ENCODE measurements around the gene SEC16B.

SEC16B gene

GRCh38 chr1:177945943-177946650 is 23.8 kb downstream of the SEC16B start:
- Histone ChIP-seq H3K9ac (ENCODE audit: low read length in 5 of 5) (no peak overlapping the region), H3K27ac (ENCODE audit: low read depth, low read length) (no peak overlapping the region), H3K9me3 (ENCODE audit: control insufficient read depth in 5 of 5, low read length in 5 of 5) (no peaks in the 10 kb centered on the region), H3K4me1 (ENCODE audit: control insufficient read depth in 5 of 5, insufficient read depth in 5 of 5, low read length in 5 of 5) (no peaks in the 10 kb centered on the region), H3K36me3 (ENCODE audit: control insufficient read depth in 5 of 5, insufficient read depth in 5 of 5, low read length in 5 of 5) (peaks cover 0 to 51% (median 37%) of the 10 kb centered on the region in 5 donors), H3K4me3 (ENCODE audit: low read depth in 1 of 5, low read length in 5 of 5) (no peak overlapping the region), H3K27me3 (ENCODE audit: control insufficient read depth in 5 of 5, insufficient read depth in 4 of 5, low read length in 5 of 5) (no peaks in the 10 kb centered on the region)

- H3K4me1 ChIP-seq (ENCODE audit: control insufficient read depth in 5 of 5, insufficient read depth in 5 of 5, low read length in 5 of 5): peaks cover 0 to 2% (median 0%) of the 10 kb centered on the region in 5 donors
- no peaks in the 10 kb centered on the region for H3K9me3 ChIP-seq (ENCODE audit: control insufficient read depth in 5 of 5, low read length in 5 of 5)
- H3K36me3 ChIP-seq (ENCODE audit: control insufficient read depth in 5 of 5, insufficient read depth in 5 of 5, low read length in 5 of 5): peaks cover 0 to 67% (median 45%) of the 10 kb centered on the region in 5 donors
- no peak overlapping the region for H3K27ac ChIP-seq (ENCODE audit: low read depth, low read length)
- no peak overlapping the region for H3K9ac ChIP-seq (ENCODE audit: low read length in 5 of 5)
- no peaks in the 10 kb centered on the region for H3K27me3 ChIP-seq (ENCODE audit: control insufficient read depth in 5 of 5, insufficient read depth in 4 of 5, low read length in 5 of 5)
- no peak overlapping the region for H3K4me3 ChIP-seq (ENCODE audit: low read depth in 1 of 5, low read length in 5 of 5)
Measured at GRCh38 chr1:177944016-177944949, 25.6 kb downstream of the SEC16B start.

GRCh38 chr1:177941976-177942375 is 27.9 kb downstream of the SEC16B start:
- Histone ChIP-seq H3K27me3 (ENCODE audit: control insufficient read depth in 5 of 5, insufficient read depth in 4 of 5, low read length in 5 of 5) (no peaks in the 10 kb centered on the region), H3K9me3 (ENCODE audit: control insufficient read depth in 5 of 5, low read length in 5 of 5) (no peaks in the 10 kb centered on the region), H3K4me3 (ENCODE audit: low read depth in 1 of 5, low read length in 5 of 5) (no peak overlapping the region), H3K9ac (ENCODE audit: low read length in 5 of 5) (no peak overlapping the region), H3K27ac (ENCODE audit: low read depth, low read length) (no peak overlapping the region), H3K4me1 (ENCODE audit: control insufficient read depth in 5 of 5, insufficient read depth in 5 of 5, low read length in 5 of 5) (peaks cover 0 to 8% (median 5%) of the 10 kb centered on the region in 5 donors), H3K36me3 (ENCODE audit: control insufficient read depth in 5 of 5, insufficient read depth in 5 of 5, low read length in 5 of 5) (peaks cover 0 to 74% (median 48%) of the 10 kb centered on the region in 5 donors)

GRCh38 chr1:177940682-177941081 is 29.2 kb downstream of the SEC16B start:
- Histone ChIP-seq H3K9me3 (ENCODE audit: control insufficient read depth in 5 of 5, low read length in 5 of 5) (no peaks in the 10 kb centered on the region), H3K4me3 (ENCODE audit: low read depth in 1 of 5, low read length in 5 of 5) (no peak overlapping the region), H3K9ac (ENCODE audit: low read length in 5 of 5) (no peak overlapping the region), H3K27me3 (ENCODE audit: control insufficient read depth in 5 of 5, insufficient read depth in 4 of 5, low read length in 5 of 5) (no peaks in the 10 kb centered on the region), H3K27ac (ENCODE audit: low read depth, low read length) (no peak overlapping the region), H3K4me1 (ENCODE audit: control insufficient read depth in 5 of 5, insufficient read depth in 5 of 5, low read length in 5 of 5) (peaks cover 0 to 8% (median 5%) of the 10 kb centered on the region in 5 donors), H3K36me3 (ENCODE audit: control insufficient read depth in 5 of 5, insufficient read depth in 5 of 5, low read length in 5 of 5) (peaks cover 0 to 75% (median 57%) of the 10 kb centered on the region in 5 donors)

GRCh38 chr1:177937931-177938330 is 31.9 kb downstream of the SEC16B start:
- H3K4me1 ChIP-seq (ENCODE audit: control insufficient read depth in 5 of 5, insufficient read depth in 5 of 5, low read length in 5 of 5): peaks cover 0 to 8% (median 5%) of the 10 kb centered on the region in 5 donors

GRCh38 chr1:177937174-177937770 is 32.6 kb downstream of the SEC16B start:
- H3K9me3 ChIP-seq (ENCODE audit: control insufficient read depth in 5 of 5, low read length in 5 of 5): no peaks in the 10 kb centered on the region
- H3K4me3 ChIP-seq (ENCODE audit: low read depth in 1 of 5, low read length in 5 of 5): no peak overlapping the region

More at GRCh38 chr1:177937931-177938330, 31.9 kb downstream of the SEC16B start:
- Histone ChIP-seq H3K27ac (ENCODE audit: low read depth, low read length) (no peak overlapping the region), H3K9me3 (ENCODE audit: control insufficient read depth in 5 of 5, low read length in 5 of 5) (no peaks in the 10 kb centered on the region), H3K27me3 (ENCODE audit: control insufficient read depth in 5 of 5, insufficient read depth in 4 of 5, low read length in 5 of 5) (no peaks in the 10 kb centered on the region), H3K4me3 (ENCODE audit: low read depth in 1 of 5, low read length in 5 of 5) (no peak overlapping the region), H3K9ac (ENCODE audit: low read length in 5 of 5) (no peak overlapping the region), H3K36me3 (ENCODE audit: control insufficient read depth in 5 of 5, insufficient read depth in 5 of 5, low read length in 5 of 5) (peaks cover 0 to 74% (median 49%) of the 10 kb centered on the region in 5 donors)

GRCh38 chr1:177935638-177936415 is 34.0 kb downstream of the SEC16B start:
- Histone ChIP-seq H3K27ac (ENCODE audit: low read depth, low read length) (no peak overlapping the region), H3K36me3 (ENCODE audit: control insufficient read depth in 5 of 5, insufficient read depth in 5 of 5, low read length in 5 of 5) (peaks cover 5 to 78% (median 56%) of the 10 kb centered on the region in 5 donors)

More at GRCh38 chr1:177937174-177937770, 32.6 kb downstream of the SEC16B start:
- no peak overlapping the region for H3K9ac ChIP-seq (ENCODE audit: low read length in 5 of 5)
- no peaks in the 10 kb centered on the region for H3K27me3 ChIP-seq (ENCODE audit: control insufficient read depth in 5 of 5, insufficient read depth in 4 of 5, low read length in 5 of 5)
- H3K36me3 ChIP-seq (ENCODE audit: control insufficient read depth in 5 of 5, insufficient read depth in 5 of 5, low read length in 5 of 5): peaks cover 0 to 78% (median 53%) of the 10 kb centered on the region in 5 donors
- peaks cover 0 to 8% (median 5%) of the 10 kb centered on the region in 5 donors for H3K4me1 ChIP-seq (ENCODE audit: control insufficient read depth in 5 of 5, insufficient read depth in 5 of 5, low read length in 5 of 5)
- no peak overlapping the region for H3K27ac ChIP-seq (ENCODE audit: low read depth, low read length)

GRCh38 chr1:177934927-177935326 is 34.9 kb downstream of the SEC16B start:
- peaks cover 6 to 78% (median 57%) of the 10 kb centered on the region in 5 donors for H3K36me3 ChIP-seq (ENCODE audit: control insufficient read depth in 5 of 5, insufficient read depth in 5 of 5, low read length in 5 of 5)
- H3K27me3 ChIP-seq (ENCODE audit: control insufficient read depth in 5 of 5, insufficient read depth in 4 of 5, low read length in 5 of 5): no peaks in the 10 kb centered on the region
- H3K4me1 ChIP-seq (ENCODE audit: control insufficient read depth in 5 of 5, insufficient read depth in 5 of 5, low read length in 5 of 5): peaks cover 0 to 8% (median 5%) of the 10 kb centered on the region in 5 donors
- H3K9me3 ChIP-seq (ENCODE audit: control insufficient read depth in 5 of 5, low read length in 5 of 5): no peaks in the 10 kb centered on the region
- no peak overlapping the region for H3K27ac ChIP-seq (ENCODE audit: low read depth, low read length)
- no peak overlapping the region for H3K4me3 ChIP-seq (ENCODE audit: low read depth in 1 of 5, low read length in 5 of 5)
- H3K9ac ChIP-seq (ENCODE audit: low read length in 5 of 5): no peak overlapping the region

More at GRCh38 chr1:177935638-177936415, 34.0 kb downstream of the SEC16B start:
- Histone ChIP-seq H3K27me3 (ENCODE audit: control insufficient read depth in 5 of 5, insufficient read depth in 4 of 5, low read length in 5 of 5) (no peaks in the 10 kb centered on the region), H3K4me1 (ENCODE audit: control insufficient read depth in 5 of 5, insufficient read depth in 5 of 5, low read length in 5 of 5) (peaks cover 0 to 8% (median 5%) of the 10 kb centered on the region in 5 donors), H3K4me3 (ENCODE audit: low read depth in 1 of 5, low read length in 5 of 5) (no peak overlapping the region), H3K9ac (ENCODE audit: low read length in 5 of 5) (no peak overlapping the region), H3K9me3 (ENCODE audit: control insufficient read depth in 5 of 5, low read length in 5 of 5) (no peaks in the 10 kb centered on the region)

GRCh38 chr1:177934461-177934860 is 35.4 kb downstream of the SEC16B start:
- Histone ChIP-seq H3K36me3 (ENCODE audit: control insufficient read depth in 5 of 5, insufficient read depth in 5 of 5, low read length in 5 of 5) (peaks cover 6 to 78% (median 61%) of the 10 kb centered on the region in 5 donors), H3K4me3 (ENCODE audit: low read depth in 1 of 5, low read length in 5 of 5) (no peak overlapping the region), H3K4me1 (ENCODE audit: control insufficient read depth in 5 of 5, insufficient read depth in 5 of 5, low read length in 5 of 5) (peaks cover 0 to 8% (median 5%) of the 10 kb centered on the region in 5 donors), H3K9me3 (ENCODE audit: control insufficient read depth in 5 of 5, low read length in 5 of 5) (no peaks in the 10 kb centered on the region), H3K9ac (ENCODE audit: low read length in 5 of 5) (no peak overlapping the region), H3K27me3 (ENCODE audit: control insufficient read depth in 5 of 5, insufficient read depth in 4 of 5, low read length in 5 of 5) (no peaks in the 10 kb centered on the region), H3K27ac (ENCODE audit: low read depth, low read length) (no peak overlapping the region)
